Right ventricle myocardium superior (tissue), 1 donor: Measurements from ENCODE around the gene ARMC7. TPM values are rescaled to one million over a fixed set of nuclear protein-coding genes. Genes with fewer than 3 reads are reported as not detected.
"Not testable (repeated sequence)": the region's sequence is repeated elsewhere in the genome, so short reads cannot be mapped to it uniquely, and the experiment has no call there.

Source experiments
- ATAC-seq: fragments of 200-7000 bp; cut with Tn5 transposase; one replicate; pipeline ENCODE4 v1.9.1; 2020; ENCODE audit warnings: mild to moderate bottlenecking; ENCODE audit not compliant: poor library complexity
- DNase-seq: peaks from one replicate; pipeline ENCODE4 v3.0.0-alpha.2; 2020
- intact Hi-C: fragments of 100-400 bp; cut with DNase I; formaldehyde crosslinking; loops from one replicate; pipeline ENCODE4 v1.11.2; 2022
- total RNA-seq: library from RNA; stranded (reverse); fragmentation: NEBNext Ultra II Directional; extraction: Animal tissue kit (Norgen Biotek cat#: 25700); gene quantifications from one replicate; pipeline ENCODE4 v1.2.1, GENCODE V29; 2021
- donor health status: DM: no; HTN: yes; CAD: no; lungs with severe emphysema.

The ARMC7 gene
- total RNA-seq, 1 donor from 2014 or later = 5.3 TPM

DNA sequence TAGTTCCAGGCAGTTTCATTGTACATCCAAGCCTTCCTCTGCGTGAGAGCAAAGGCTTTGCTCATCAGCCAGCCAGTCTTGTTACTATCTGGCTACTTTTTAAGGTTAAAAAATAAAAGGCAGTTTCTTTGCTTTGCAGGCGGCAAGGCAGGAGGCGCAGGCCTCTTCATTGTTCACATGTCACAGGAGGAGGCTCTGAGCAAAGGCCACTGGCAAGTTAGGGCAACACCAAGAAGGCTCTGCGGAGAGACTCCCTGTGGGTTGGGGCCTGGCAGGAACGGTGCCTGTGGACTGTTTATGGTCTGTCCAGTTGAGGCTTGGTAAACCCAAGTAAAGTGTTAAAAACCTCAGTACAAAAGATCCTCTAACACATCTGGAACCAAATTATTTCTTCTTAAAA lies 25.7 kb downstream of the ARMC7 start:
- intact Hi-C loops = no loop called here
- DNase-seq (no peak), ATAC-seq (no peak)

DNA sequence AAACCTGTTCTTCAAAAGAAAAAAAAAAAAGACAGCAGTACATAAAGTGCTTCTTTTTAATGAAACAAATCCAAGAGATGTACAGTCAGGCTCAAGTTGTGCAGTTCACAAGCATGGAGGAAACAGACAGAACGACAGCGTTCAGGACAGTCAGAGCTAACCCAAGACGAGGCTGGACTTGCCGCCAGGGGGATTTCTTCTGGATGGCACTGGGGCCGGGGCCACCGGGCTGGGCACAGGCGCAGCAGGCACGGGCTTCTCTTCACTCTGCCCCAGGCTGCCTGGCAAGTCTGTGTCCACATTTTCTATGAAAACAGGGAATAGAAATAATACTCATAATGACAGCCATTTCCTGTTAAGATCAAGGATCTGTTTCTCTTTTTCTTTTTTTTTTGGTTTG lies 26.2 kb downstream of the ARMC7 start:
- DNase-seq (no peak), ATAC-seq (no peak)
- intact Hi-C loops = no loop called here

DNA sequence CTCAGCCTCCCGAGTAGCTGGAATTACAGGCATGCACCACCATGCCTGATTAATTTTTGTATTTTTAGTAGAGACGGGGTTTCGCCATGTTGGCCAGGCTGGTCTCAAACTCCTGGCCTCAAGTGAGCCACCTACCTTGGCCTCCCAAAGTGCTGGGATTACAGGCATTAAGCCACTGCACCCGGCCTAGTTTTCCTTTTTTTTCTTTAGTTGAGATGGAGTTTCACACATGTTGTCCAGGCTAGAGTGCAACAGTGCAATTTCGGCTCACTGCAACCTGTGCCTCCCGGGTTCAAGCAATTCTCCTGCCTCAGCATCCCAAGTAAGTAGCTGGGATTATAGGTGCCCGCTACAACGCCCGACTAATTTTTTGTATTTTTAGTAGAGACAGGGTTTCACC lies 28.0 kb downstream of the ARMC7 start:
- DNase-seq, ATAC-seq, intact Hi-C loops: not testable (repeated sequence)

DNA sequence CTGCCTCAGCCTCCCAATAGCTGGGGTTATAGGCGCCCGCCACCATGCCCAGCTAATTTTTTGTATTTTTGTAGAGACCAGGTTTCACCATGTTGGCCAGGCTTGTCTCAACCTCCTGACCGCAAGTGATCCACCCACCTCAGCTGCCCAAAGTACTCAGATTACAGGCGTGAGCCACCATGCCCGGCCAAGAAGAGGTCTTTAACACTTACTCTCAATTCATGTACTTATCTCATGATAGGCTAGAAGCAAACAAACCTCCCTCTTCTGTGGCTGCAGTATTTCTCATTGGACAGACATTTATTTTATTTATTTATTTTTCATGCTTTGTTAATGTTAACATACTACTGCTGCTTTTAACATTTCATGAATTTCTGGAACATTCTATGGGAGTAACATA lies 28.8 kb downstream of the ARMC7 start:
- no peak for DNase-seq
- intact Hi-C loops = no loop called here
- no peak for ATAC-seq

DNA sequence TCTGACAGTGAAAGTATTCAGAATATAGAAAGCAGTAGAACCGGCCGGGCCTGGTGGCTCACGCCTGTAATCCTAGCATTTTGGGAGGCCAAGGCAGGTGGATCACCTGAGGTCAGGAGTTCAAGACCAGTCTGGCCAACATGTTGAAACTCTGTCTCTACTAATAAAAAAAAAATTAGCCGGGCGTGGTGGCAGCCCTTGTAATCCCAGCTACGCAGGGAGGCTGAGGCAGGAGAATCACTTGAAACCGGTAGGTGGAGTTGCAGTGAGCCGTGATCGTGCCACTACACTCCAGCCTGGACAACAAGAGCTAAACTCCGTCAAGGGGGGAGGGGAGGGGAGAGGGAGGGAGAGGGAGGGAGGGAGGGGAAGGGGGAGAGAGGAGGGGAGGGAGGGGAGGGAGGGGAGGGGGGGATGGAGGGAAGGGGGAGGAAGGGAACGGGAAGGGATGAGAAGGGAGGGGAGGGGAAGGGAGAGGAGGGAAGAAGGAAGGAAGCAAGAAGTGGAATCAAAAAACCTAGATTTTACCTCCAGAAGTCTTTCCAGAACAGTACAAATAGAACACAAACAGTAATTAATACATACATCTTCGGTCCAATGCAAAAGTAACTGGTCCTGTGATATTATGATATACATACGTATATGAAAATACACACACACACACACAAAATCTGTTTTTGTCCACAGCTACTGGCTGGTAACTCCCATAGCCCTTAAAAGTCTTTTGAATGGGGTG lies 32.6 kb downstream of the ARMC7 start:
- DNase-seq = no peak
- intact Hi-C loops = no loop called here
- ATAC-seq = no peak

DNA sequence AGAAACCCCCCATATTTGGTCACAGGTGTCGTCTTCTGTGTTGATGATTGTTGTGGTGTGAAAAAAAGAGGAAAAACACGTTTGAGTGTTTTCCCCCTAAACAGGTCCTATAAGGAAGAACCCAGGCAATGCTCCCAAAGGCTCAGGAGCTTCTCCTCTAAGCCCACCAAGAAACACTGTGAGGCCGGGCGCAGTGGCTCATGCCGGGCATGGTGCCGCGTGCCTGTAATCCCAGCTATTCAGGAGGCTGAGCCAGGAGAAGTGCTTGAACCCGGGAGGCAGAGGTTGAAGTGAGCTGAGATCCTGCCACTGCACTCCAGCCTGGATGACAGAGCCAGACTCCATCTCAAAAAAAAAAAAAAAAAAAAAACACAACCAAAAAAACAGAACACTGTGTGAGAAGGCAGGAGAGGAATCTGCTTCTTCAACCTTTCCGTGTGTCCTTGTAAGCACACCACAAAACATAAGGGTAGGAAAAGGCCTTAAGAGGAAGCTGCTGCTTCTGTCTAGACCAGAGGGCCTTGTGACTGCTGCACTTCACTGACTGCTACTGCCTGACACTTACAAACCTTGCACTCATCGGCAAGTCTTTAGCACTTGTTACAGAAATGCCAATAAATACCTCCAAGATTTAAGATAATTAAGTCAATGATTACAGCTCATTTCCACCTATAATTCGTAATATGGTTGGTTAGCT lies 35.2 kb downstream of the ARMC7 start:
- no peak for DNase-seq
- no peak for ATAC-seq
- intact Hi-C loops = no loop called here

DNA sequence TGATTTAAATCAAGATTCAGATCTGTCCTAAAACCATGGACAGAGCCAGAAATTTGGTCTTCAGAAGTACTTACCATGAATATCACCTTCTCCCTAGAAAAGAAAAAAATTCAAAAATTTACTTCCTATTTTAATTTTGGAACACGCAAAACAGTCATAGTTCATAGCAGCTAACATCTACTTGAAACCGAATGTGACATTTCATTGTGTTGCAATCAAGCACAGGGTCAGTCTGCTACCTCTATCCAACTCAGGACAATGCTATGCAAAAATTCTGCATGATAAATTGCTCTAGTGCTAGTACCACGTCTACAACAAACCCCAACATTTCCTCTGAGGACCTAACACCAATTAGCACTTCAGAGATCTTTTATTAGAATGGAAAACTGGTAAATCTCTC lies 36.8 kb downstream of the ARMC7 start:
- DNase-seq (no peak), ATAC-seq (no peak)
- intact Hi-C loops = no loop called here

DNA sequence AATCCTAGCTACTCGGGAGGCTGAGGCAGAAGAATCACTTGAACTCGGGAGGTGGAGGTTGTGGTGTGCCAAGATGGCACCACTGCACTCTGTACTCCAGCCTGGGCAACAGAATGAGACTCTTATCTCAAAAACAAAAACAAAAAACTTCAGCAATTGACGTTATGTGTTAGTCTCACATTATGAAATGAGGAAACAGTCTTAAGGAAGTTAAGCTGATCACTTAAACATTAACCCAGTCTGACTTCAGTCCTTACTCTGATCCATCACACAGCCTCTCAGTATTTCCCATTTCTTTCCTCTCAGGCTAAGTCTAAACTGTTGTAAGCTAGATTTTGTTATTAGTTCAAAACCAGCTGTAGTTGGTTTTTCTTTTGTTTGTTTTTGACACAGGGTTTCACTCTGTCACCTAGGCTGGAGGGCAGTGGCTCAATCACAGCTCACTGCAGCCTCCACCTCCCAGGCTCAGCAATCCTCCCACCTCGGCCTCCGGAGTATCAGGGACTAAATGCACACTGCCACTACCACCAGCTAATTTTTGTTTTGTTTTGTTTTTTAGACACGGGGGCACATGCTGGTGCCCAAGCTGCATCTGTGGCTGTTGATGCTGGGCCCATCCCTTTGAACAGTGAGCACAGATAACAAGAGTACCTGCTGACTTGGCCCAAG lies 38.2 kb downstream of the ARMC7 start:
- ATAC-seq = no peak
- intact Hi-C loops = no loop called here
- DNase-seq = no peak

DNA sequence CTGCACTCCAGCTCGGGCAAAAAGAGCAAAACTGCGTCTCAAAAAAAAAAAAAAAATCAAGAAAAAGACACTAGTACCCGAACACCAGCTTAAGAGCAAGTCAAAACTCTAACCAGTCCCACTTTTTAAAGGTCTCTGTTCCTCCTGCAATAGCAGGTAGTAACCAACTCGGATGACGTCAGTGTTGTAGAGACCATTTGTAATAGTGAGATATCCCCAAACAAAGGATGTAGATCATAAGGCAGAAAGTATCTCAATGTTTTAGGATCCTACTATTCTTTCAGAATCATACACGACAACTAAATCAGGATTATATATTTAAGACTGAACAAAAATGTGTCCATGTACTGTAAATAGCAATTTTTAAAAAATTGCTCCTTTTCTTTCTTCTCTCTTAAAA lies 42.2 kb downstream of the ARMC7 start:
- intact Hi-C loops = no loop called here
- DNase-seq (no peak), ATAC-seq (no peak)

DNA sequence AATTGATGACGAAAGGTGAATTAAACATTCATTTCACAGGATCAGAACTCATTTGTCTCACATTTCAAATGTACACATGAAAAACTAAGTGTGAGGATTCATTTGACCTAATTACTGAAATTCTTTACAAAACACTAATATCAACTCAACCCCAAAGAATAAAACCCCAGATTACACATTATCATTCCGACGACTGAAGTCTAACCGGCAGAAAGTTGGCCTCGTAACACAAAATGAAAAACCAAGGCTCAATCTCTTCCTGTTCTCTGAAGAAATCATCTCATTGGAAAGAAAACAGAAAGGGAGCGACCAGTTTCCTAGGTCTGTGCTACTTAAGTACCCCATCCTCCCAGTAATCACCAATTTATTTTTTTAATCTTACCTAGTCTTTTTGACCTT lies 42.8 kb downstream of the ARMC7 start:
- intact Hi-C loops = no loop called here
- DNase-seq (no peak), ATAC-seq (no peak)

DNA sequence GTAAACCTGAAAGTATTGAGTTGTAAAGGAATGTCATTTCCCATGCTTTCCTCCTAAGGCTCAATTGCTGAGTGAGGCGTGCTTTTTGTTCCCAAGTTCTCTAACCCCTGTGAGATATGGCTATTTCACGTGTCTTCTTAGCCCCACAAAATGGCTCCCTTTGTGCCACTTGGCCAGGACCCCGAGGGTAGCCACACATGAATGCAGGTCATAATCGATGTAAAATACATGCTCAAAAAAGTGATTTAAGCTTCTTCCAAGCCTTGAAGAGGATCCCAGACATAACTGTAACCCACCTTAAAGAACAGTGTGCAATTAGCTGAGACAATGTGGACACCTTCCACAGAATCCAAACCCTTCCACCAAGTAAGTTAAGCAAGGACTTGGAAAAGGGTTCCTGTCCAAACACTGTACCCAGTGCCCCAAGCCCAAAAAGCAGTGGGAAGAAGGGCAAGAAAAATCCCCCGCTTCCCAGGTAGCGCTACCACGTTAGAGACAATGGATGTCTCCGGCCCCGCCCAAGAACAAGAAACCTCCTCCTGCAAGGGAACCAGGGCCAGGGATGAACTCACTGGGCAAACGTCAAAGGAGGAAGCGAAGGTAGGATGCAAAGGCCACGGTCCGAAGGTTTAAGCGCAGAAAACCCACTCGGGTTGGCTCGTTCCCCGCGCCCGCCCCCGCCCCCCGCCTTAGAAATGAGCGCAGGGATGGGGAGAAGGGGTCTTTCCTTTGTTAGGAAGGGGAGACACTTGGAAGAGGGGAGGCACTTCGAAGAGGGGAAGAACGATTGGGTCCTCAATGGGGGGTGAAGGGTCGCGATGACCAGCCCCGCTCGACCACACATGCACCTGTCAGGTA lies 43.4 kb downstream of the ARMC7 start:
- intact Hi-C loops = no loop called here

DNA sequence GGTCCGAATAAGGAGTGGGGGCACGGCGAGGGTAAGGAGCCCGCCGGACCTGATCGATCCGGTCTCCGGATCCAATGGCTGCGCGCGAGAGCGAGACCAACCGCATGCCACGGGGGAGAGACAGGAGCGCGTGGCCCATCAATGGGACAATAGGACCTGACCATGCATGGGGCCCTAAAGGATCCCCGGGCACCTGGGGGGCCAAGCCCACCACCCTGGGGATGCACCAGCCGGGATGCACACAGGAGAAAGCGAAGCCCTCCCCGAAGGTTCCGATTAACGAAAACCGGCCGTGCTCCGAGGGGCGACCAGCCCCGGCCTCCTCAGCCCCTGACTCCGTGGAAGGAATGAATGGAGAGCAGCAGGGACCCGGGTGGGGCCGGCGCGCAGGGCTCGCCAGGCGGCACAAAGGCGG lies 44.0 kb downstream of the ARMC7 start:
- intact Hi-C loops = no loop called here
- ATAC-seq (no peak), DNase-seq (no peak)

More for the DNA sequence above, 43.4 kb downstream of the ARMC7 start:
- ATAC-seq = no peak
- no peak for DNase-seq

DNA sequence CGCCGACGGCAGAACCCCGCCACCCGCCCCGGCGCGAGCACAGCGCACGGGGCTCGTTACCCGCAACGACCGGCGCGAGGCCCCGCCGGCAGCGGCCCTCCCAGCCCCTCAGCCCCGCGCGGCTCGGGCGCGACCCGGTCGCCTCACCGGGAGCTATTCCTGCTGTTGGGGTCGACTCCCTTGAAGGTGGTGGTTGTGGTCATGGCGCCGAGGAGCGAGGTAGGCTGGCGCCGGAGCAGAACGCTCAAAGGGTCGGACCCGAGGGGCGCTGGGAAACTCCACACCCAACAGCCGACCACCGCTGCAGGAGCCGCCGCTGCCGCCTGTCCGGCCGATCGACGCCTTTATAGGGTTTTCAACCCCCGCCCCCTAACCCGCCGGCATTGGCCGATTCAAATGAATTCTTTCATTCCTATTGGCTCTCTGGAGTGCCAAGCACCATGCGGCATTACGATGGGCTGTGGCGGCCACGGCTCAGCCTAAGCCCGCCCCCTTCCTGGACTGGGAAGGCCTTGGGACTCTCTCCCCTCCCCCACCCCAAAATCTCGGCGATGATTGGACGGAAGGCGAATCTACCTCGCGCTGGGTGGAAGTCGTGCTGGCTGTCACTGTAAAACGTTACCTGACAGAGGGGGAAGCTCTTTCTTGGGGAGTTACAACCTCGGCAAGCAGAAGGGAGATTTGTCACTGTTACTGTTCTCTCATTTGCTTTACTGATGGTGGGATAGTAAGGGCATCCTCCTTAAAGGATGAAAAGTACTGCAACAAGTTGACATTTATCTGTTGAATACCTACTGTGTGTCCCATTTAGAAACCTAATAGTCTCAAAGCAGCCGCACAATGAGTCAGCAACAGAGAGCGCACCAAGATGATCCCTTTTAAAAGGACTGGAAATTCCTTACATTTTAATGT lies 44.7 kb downstream of the ARMC7 start, which contains the start of gene JPT1:
Gene JPT1, minus strand, starts transcription at position 318 of the 912 bp plus-strand sequence. Its CDS starts 115 bp downstream, at position 203.
- intact Hi-C loops = no loop called here
- DNase-seq (peak; percentile 98), ATAC-seq (peak; percentile 100)

DNA sequence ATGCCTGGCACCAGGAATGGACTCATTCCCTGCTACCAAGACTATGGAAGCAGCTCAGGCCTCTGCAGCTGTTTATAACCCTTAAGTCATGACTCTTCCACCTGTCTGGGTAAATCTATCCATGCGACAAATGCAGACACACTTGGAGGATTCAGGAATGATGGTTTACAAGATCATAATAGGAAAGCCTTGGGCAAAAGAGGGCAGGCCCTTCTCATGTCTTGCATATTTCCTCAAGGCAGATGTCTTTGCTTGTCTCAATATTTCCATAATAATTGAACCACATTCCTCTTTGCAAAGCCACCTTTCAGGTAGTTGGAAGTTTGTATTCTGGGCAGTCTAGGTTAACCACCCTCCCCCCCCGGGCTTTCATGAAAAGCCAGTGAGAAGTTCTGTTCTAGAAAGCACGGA lies 45.4 kb downstream of the ARMC7 start:
- no peak for ATAC-seq
- intact Hi-C loops = no loop called here
- no peak for DNase-seq

DNA sequence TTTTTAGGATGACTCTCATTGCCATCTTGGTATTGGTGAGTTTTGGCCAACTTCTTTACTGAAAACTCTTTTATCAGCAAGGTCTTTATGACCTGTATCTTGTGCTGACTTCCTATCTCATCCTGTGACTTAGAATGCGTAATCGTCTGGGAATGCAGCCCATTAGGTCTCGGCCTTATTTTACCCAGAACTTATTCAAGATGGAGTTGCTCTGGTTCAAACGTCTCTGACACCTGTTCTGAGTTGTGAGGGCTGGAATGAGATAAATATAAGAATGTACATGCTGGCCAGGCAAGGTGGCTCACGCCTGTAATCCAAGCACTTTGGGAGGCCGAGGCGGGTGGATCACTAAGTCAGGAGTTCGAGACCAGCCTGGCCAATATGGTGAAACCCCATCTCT lies 48.7 kb downstream of the ARMC7 start:
- DNase-seq, intact Hi-C loops, ATAC-seq: not testable (repeated sequence)

DNA sequence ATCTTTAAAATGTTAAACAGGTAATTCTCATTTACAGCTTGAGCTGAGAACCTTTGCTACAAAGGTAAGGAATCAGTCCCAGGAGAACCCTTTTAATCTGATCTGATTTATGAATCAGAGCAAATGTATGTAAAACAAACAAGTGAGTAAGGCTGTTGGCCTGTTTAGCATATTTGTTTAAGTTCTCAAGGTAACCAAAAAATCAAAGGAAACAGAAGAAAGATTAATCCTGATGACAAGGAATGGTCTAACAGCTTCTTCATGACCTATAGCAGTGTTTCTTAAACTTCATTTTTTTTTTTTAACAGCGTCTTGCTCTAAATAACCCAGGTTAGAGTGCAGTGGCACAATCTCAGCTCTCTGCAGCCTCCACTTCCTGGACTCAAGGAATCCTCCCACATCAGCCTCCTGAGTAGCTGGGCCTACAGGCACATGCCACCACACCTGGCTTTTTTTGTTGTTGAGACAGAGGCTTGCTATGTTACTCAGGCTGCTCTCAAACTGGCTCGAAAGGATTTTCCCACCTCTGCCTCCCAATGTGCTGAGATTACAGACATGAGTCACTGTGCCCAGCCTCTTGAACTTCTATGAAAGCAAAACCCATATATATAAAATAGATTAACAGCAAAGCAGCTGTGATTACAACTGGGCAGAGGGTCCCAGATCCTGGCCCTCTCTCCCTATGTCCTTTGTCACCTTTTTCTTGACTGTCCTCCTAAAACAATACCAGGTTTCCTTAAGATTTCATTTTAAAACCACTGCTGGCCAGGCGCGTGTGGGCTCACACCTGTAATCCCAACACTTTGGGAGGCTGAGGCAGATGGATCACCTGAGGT lies 49.6 kb downstream of the ARMC7 start:
- DNase-seq (peak; percentile 6), ATAC-seq (no peak)
- intact Hi-C loops = no loop called here

DNA sequence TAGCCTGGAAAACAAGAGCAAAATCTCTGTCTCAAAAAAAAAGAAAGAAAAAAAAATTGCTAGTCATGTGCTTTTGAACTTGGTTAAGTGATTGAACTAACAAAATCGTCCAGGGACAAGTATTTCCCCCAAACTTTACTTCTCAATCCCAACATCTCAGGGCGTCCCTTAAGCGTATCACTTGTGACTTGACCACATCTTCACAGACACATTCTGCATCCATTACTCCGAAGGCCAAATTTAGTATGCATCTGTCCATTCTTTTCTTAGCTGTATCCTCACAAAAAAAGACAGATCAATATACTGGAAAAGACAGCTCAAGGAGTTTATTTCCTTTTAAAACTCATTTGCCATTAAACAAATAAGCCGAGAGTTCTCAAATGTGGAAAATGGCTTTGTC lies 50.4 kb downstream of the ARMC7 start:
- ATAC-seq (no peak), DNase-seq (no peak)
- intact Hi-C loops = no loop called here
